ENCODE results near the gene FAM180B. TPM values are rescaled to one million over a fixed set of nuclear protein-coding genes. Genes with fewer than 3 reads are reported as not detected.
"Not testable (repeated sequence)": the region's sequence is repeated elsewhere in the genome, so short reads cannot be mapped to it uniquely, and the experiment has no call there.

Gene FAM180B
- total RNA-seq (under 1 TPM; 0.23 to 0.47 TPM), total RNA-seq (0 to 0.45 reads per million in 2 donors)

GRCh38 chr11:47586098-47586855 is at the start of gene FAM180B:
FAM180B (plus strand) TSS chr11:47586678; CDS start chr11:47586769, 91 bp downstream.
- Mint-ChIP-seq H3K4me1 (peaks cover 6% of the 10 kb centered on the region), H3K27ac (peak within 1 kb of the TSS; percentile 47), H3K27me3 (no peaks in the 10 kb centered on the region), H3K4me3 (no peak within 1 kb of the TSS), H3K36me3 (ENCODE audit: low read depth) (peaks cover 10% of the 10 kb centered on the region)
- no peak for DNase-seq
- no peaks in the 10 kb centered on the region for H3K9me3 ChIP-seq (ENCODE audit: control insufficient read depth, low read length, poor library complexity, severe bottlenecking)
- no peak for ATAC-seq

GRCh38 chr11:47536915-47537314 is 49.6 kb upstream of the FAM180B start:
- H3K27me3 Mint-ChIP-seq = no peaks in the 10 kb centered on the region
- no peak for DNase-seq
- no peaks in the 10 kb centered on the region for H3K9me3 ChIP-seq (ENCODE audit: control insufficient read depth, low read length, poor library complexity, severe bottlenecking)
- H3K4me3 Mint-ChIP-seq = no peak overlapping the region
- H3K27ac Mint-ChIP-seq = peak overlapping the region; percentile 43
- no peak for ATAC-seq
- peaks cover 36% of the 10 kb centered on the region for H3K4me1 Mint-ChIP-seq
- H3K36me3 Mint-ChIP-seq (ENCODE audit: low read depth) = no peaks in the 10 kb centered on the region

- no peaks in the 10 kb centered on the region for H3K36me3 Mint-ChIP-seq (ENCODE audit: low read depth)
- DNase-seq (no peak), ATAC-seq (no peak)
- H3K4me3 Mint-ChIP-seq = peak overlapping the region; percentile 65
- H3K4me1 Mint-ChIP-seq = peaks cover 38% of the 10 kb centered on the region
- no peaks in the 10 kb centered on the region for H3K9me3 ChIP-seq (ENCODE audit: control insufficient read depth, low read length, poor library complexity, severe bottlenecking)
- H3K27me3 Mint-ChIP-seq = no peaks in the 10 kb centered on the region
- peak overlapping the region; percentile 89 for H3K27ac Mint-ChIP-seq
Observed at GRCh38 chr11:47538741-47539565, 47.5 kb upstream of the FAM180B start.

- no peak for ATAC-seq
- H3K4me1 Mint-ChIP-seq = peaks cover 43% of the 10 kb centered on the region
Observed at GRCh38 chr11:47539681-47540039, 46.8 kb upstream of the FAM180B start.

GRCh38 chr11:47541070-47541469 is 45.4 kb upstream of the FAM180B start:
- H3K27me3 Mint-ChIP-seq = no peaks in the 10 kb centered on the region
- ATAC-seq (no peak), DNase-seq (no peak)
- H3K9me3 ChIP-seq (ENCODE audit: control insufficient read depth, low read length, poor library complexity, severe bottlenecking) = no peaks in the 10 kb centered on the region
- no peaks in the 10 kb centered on the region for H3K36me3 Mint-ChIP-seq (ENCODE audit: low read depth)
- H3K27ac Mint-ChIP-seq = peak overlapping the region; percentile 89
- H3K4me1 Mint-ChIP-seq = peaks cover 38% of the 10 kb centered on the region
- peak overlapping the region; percentile 80 for H3K4me3 Mint-ChIP-seq

More at GRCh38 chr11:47539681-47540039, 46.8 kb upstream of the FAM180B start:
- no peaks in the 10 kb centered on the region for H3K36me3 Mint-ChIP-seq (ENCODE audit: low read depth)
- no peak overlapping the region for H3K4me3 Mint-ChIP-seq
- no peaks in the 10 kb centered on the region for H3K27me3 Mint-ChIP-seq
- peak overlapping the region; percentile 89 for H3K27ac Mint-ChIP-seq
- DNase-seq = no peak
- no peaks in the 10 kb centered on the region for H3K9me3 ChIP-seq (ENCODE audit: control insufficient read depth, low read length, poor library complexity, severe bottlenecking)

GRCh38 chr11:47545298-47545697 is 41.2 kb upstream of the FAM180B start:
- no peak for ATAC-seq
- peaks cover 37% of the 10 kb centered on the region for H3K4me1 Mint-ChIP-seq
- H3K9me3 ChIP-seq (ENCODE audit: control insufficient read depth, low read length, poor library complexity, severe bottlenecking) = no peaks in the 10 kb centered on the region
- no peaks in the 10 kb centered on the region for H3K27me3 Mint-ChIP-seq
- no peak for DNase-seq
- H3K36me3 Mint-ChIP-seq (ENCODE audit: low read depth) = no peaks in the 10 kb centered on the region
- H3K4me3 Mint-ChIP-seq = no peak overlapping the region
- H3K27ac Mint-ChIP-seq = peak overlapping the region; percentile 91

- H3K4me3 Mint-ChIP-seq = not testable (repeated sequence)
Observed at GRCh38 chr11:47546274-47546673, 40.2 kb upstream of the FAM180B start.

GRCh38 chr11:47550288-47551047 is 36.0 kb upstream of the FAM180B start:
- H3K4me3 Mint-ChIP-seq = peak overlapping the region; percentile 97
- peak overlapping the region; percentile 97 for H3K27ac Mint-ChIP-seq
- ATAC-seq (no peak), DNase-seq (no peak)
- H3K4me1 Mint-ChIP-seq = peaks cover 39% of the 10 kb centered on the region
- no peaks in the 10 kb centered on the region for H3K36me3 Mint-ChIP-seq (ENCODE audit: low read depth)
- no peaks in the 10 kb centered on the region for H3K27me3 Mint-ChIP-seq
- H3K9me3 ChIP-seq (ENCODE audit: control insufficient read depth, low read length, poor library complexity, severe bottlenecking) = no peaks in the 10 kb centered on the region

More at GRCh38 chr11:47546274-47546673, 40.2 kb upstream of the FAM180B start:
- not testable (repeated sequence) for DNase-seq; H3K9me3 ChIP-seq (ENCODE audit: control insufficient read depth, low read length, poor library complexity, severe bottlenecking); H3K27me3 Mint-ChIP-seq; H3K27ac Mint-ChIP-seq; ATAC-seq; H3K36me3 Mint-ChIP-seq (ENCODE audit: low read depth)
- H3K4me1 Mint-ChIP-seq = peaks cover 37% of the 10 kb centered on the region

GRCh38 chr11:47551086-47551485 is 35.4 kb upstream of the FAM180B start:
- no peaks in the 10 kb centered on the region for H3K36me3 Mint-ChIP-seq (ENCODE audit: low read depth)
- H3K9me3 ChIP-seq (ENCODE audit: control insufficient read depth, low read length, poor library complexity, severe bottlenecking) = no peaks in the 10 kb centered on the region
- peak overlapping the region; percentile 97 for H3K4me3 Mint-ChIP-seq
- DNase-seq (no peak), ATAC-seq (no peak)
- peaks cover 39% of the 10 kb centered on the region for H3K4me1 Mint-ChIP-seq
- H3K27me3 Mint-ChIP-seq = no peaks in the 10 kb centered on the region
- peak overlapping the region; percentile 97 for H3K27ac Mint-ChIP-seq

- peak overlapping the region; percentile 97 for H3K27ac Mint-ChIP-seq
- no peak for ATAC-seq
- H3K36me3 Mint-ChIP-seq (ENCODE audit: low read depth) = no peaks in the 10 kb centered on the region
- no peaks in the 10 kb centered on the region for H3K27me3 Mint-ChIP-seq
- H3K4me3 Mint-ChIP-seq = peak overlapping the region; percentile 97
- peaks cover 37% of the 10 kb centered on the region for H3K4me1 Mint-ChIP-seq
- no peak for DNase-seq
- H3K9me3 ChIP-seq (ENCODE audit: control insufficient read depth, low read length, poor library complexity, severe bottlenecking) = no peaks in the 10 kb centered on the region
Observed at GRCh38 chr11:47552056-47552565, 34.4 kb upstream of the FAM180B start.

- no peaks in the 10 kb centered on the region for H3K27me3 Mint-ChIP-seq
- peaks cover 33% of the 10 kb centered on the region for H3K4me1 Mint-ChIP-seq
- no peaks in the 10 kb centered on the region for H3K36me3 Mint-ChIP-seq (ENCODE audit: low read depth)
- DNase-seq (peak; percentile 89 to 91 (median 90)), ATAC-seq (peak; percentile 95)
- peak within 1 kb of the TSS; percentile 97 for H3K27ac Mint-ChIP-seq
- H3K9me3 ChIP-seq (ENCODE audit: control insufficient read depth, low read length, poor library complexity, severe bottlenecking) = no peaks in the 10 kb centered on the region
- peak within 1 kb of the TSS; percentile 97 for H3K4me3 Mint-ChIP-seq
Observed at GRCh38 chr11:47552566-47553405, 33.7 kb upstream of the FAM180B start, which contains the start of gene CELF1. CELF1 (minus strand) TSS chr11:47553132; CDS start chr11:47499523, 53,609 bp downstream.

- DNase-seq = no peak
- Mint-ChIP-seq H3K27me3 (no peaks in the 10 kb centered on the region), H3K27ac (peak overlapping the region; percentile 79), H3K4me3 (peak overlapping the region; percentile 97), H3K36me3 (ENCODE audit: low read depth) (no peaks in the 10 kb centered on the region), H3K4me1 (peaks cover 29% of the 10 kb centered on the region)
- no peaks in the 10 kb centered on the region for H3K9me3 ChIP-seq (ENCODE audit: control insufficient read depth, low read length, poor library complexity, severe bottlenecking)
- ATAC-seq = peak; percentile 20
Observed at GRCh38 chr11:47553406-47553743, 33.1 kb upstream of the FAM180B start.
